ENCODE measurements around the gene CXCL14. TPM values are rescaled to one million over a fixed set of nuclear protein-coding genes. Genes with fewer than 3 reads are reported as not detected.

Gene CXCL14
- total and polyA plus RNA-seq, 12 donors: 0.06 to 30.0 (median 2.0) TPM

DNA sequence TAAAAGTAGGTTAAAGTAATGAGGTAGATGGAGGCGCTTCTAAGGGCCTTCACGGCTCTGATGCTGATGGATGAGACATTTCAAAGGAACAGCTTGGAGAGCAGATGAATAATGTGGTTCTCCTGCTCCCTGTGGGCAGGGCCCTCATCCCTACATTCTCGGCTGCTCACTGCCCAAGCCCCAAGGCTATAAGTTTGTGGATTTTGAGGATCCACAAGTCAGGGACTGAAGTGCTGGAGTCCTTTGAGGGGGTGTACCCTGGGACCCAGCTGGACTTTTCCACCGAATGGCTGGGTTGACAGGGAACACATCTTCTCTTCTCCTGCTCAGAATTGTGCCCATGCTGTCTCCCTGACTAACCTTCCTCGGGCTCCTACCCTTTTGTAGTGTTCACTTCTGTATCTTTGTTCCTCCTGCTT is 21.4 kb upstream of the CXCL14 start:
- Histone ChIP-seq H3K4me3 (no peak overlapping the region), H3K4me1 (replicated peaks in 1 of 2) (no peaks in the 10 kb centered on the region), H3K27me3 (no peaks in the 10 kb centered on the region), H3K9me3 (replicated peaks in 1 of 3) (no peaks in the 10 kb centered on the region), H3K36me3 (replicated peaks in 1 of 2) (no peaks in the 10 kb centered on the region), H3K27ac (no peak overlapping the region)
- WGBS, 4 donors: 64 to 81% (median 72%) methylated on average over 5 of the region's 5 CpGs
- intact Hi-C loops (cut with DNase I): no loop called here
- TF ChIP-seq POLR2A (IDR thresholded peaks at IDR 0.05): no peak
- TF ChIP-seq, protein P1, sequence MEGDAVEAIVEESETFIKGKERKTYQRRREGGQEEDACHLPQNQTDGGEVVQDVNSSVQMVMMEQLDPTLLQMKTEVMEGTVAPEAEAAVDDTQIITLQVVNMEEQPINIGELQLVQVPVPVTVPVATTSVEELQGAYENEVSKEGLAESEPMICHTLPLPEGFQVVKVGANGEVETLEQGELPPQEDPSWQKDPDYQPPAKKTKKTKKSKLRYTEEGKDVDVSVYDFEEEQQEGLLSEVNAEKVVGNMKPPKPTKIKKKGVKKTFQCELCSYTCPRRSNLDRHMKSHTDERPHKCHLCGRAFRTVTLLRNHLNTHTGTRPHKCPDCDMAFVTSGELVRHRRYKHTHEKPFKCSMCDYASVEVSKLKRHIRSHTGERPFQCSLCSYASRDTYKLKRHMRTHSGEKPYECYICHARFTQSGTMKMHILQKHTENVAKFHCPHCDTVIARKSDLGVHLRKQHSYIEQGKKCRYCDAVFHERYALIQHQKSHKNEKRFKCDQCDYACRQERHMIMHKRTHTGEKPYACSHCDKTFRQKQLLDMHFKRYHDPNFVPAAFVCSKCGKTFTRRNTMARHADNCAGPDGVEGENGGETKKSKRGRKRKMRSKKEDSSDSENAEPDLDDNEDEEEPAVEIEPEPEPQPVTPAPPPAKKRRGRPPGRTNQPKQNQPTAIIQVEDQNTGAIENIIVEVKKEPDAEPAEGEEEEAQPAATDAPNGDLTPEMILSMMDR (IDR thresholded peaks at IDR 0.05): no peak
- peak in 1 of 7 donors; percentile 6 for DNase-seq

DNA sequence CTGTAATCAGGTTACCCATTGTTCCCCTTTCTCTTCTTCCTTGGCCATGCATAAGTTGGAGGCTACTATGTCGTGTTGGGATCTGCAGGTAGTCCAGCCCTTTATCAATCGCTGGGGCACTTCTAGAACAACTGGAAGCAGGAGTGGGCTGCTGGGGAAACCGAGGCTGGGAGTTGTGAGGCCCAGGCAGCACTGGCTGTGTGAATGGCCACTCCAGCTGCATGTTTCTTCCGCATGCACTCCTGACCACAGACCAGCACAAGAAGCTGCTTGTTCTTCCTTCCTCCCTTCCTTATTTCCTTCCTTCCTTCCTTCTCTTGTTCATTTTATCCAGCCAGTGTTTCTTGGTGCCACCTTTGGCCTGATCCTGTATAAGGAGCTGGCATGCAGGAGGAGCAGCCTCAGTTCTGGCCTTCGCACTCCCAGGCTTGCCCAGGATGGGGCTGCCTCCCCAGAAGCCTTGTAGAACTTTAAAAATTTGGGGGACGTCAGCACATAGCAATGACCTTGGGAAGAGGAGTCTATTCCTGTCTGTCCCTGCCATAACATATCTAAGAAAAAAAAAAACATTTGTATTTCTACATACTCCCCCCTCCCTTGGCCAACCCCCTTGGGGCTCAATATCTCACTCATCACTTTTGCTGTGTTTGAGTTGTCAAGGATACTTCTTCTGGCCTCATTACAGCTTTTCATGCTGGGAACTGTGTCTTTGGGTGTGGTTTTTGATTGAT is 20.8 kb upstream of the CXCL14 start:
- Histone ChIP-seq H3K4me3 (no peak overlapping the region), H3K27me3 (no peaks in the 10 kb centered on the region), H3K36me3 (replicated peaks in 1 of 2) (no peaks in the 10 kb centered on the region), H3K9me3 (replicated peaks in 1 of 3) (no peaks in the 10 kb centered on the region), H3K27ac (no peak overlapping the region), H3K4me1 (replicated peaks in 1 of 2) (no peaks in the 10 kb centered on the region)
- intact Hi-C loops (cut with DNase I): no loop called here
- 69 to 76% (median 72%) methylated on average over 6 of the region's 6 CpGs for WGBS, 4 donors
- peak in 1 of 7 donors; percentile 7 for DNase-seq
- TF ChIP-seq POLR2A (IDR thresholded peaks at IDR 0.05): no peak

- no peaks in the 10 kb centered on the region for H3K9me3 ChIP-seq (replicated peaks in 1 of 3)
- 67 to 81% (median 78%) methylated on average over 9 of the region's 9 CpGs for WGBS, 4 donors
- no peaks in the 10 kb centered on the region for H3K36me3 ChIP-seq (replicated peaks in 1 of 2)
- no peak overlapping the region for H3K4me3 ChIP-seq
- TF ChIP-seq POLR2A (IDR thresholded peaks at IDR 0.05): no peak
- TF ChIP-seq, protein P1 (IDR thresholded peaks at IDR 0.05): no peak
- H3K27ac ChIP-seq: no peak overlapping the region
- peak in 1 of 7 donors; percentile 5 for DNase-seq
- H3K27me3 ChIP-seq: no peaks in the 10 kb centered on the region
- no peaks in the 10 kb centered on the region for H3K4me1 ChIP-seq (replicated peaks in 1 of 2)
- intact Hi-C loops (cut with DNase I): no loop called here
Observed at GRCh38 chr5:135598691-135599395, 20.1 kb upstream of the CXCL14 start.

GRCh38 chr5:135596788-135597187 is 18.0 kb upstream of the CXCL14 start:
- DNase-seq: peak in 4 of 7 donors; percentile 7 to 31 (median 19)
- Histone ChIP-seq H3K4me1 (replicated peaks in 1 of 2) (no peaks in the 10 kb centered on the region), H3K27ac (no peak overlapping the region), H3K36me3 (replicated peaks in 1 of 2) (no peaks in the 10 kb centered on the region), H3K27me3 (no peaks in the 10 kb centered on the region), H3K4me3 (no peak overlapping the region), H3K9me3 (replicated peaks in 1 of 3) (no peaks in the 10 kb centered on the region)
- TF ChIP-seq, protein P1 (IDR thresholded peaks at IDR 0.05): no peak
- no peak for TF ChIP-seq POLR2A (IDR thresholded peaks at IDR 0.05)
- intact Hi-C loops (cut with DNase I): no loop called here
- 38 to 51% (median 46%) methylated on average over 3 of the region's 3 CpGs for WGBS, 4 donors

All from adrenal gland (tissue), 12 donors.